ENCODE data around the gene KIAA1671. TPM values are rescaled to one million over a fixed set of nuclear protein-coding genes. Genes with fewer than 3 reads are reported as not detected.

Gene KIAA1671
- polyA plus RNA-seq, 1 donor (not counting 4 experiments of a cell fraction or from before 2014, with no cell fraction given): 17.4 TPM

- no peaks in the 10 kb centered on the region for H3K4me1 ChIP-seq (ENCODE audit: control insufficient read depth, extremely low read depth, insufficient read depth, low read length)
- H3K9ac ChIP-seq (ENCODE audit: control insufficient read depth, extremely low read depth, insufficient read depth, low read length): no peak overlapping the region
- H3K9me1 ChIP-seq (ENCODE audit: control insufficient read depth, extremely low read depth, insufficient read depth, low read length): no peaks in the 10 kb centered on the region
- H3K36me3 ChIP-seq (ENCODE audit: control insufficient read depth in 2 of 2, extremely low read depth in 1 of 2, insufficient read depth in 2 of 2, low read length in 2 of 2): peaks cover 0 to 1% of the 10 kb centered on the region in 2 experiments
- DNase-seq (ENCODE audit: low read depth, low spot score): no peak
- H3K4me3 ChIP-seq (ENCODE audit: control insufficient read depth in 2 of 3, extremely low read depth in 1 of 3, insufficient read depth in 2 of 3, low read depth in 1 of 3, low read length in 3 of 3): no peak overlapping the region
- no peak overlapping the region for H3K27ac ChIP-seq (ENCODE audit: control insufficient read depth, insufficient read depth, low read length)
- TF ChIP-seq CTCF (optimal IDR thresholded peaks at IDR 0.05 in 1 of 3, IDR thresholded peaks at IDR 0.05 in 1 of 3, conservative IDR thresholded peaks at IDR 0.05 in 1 of 3; ENCODE audit: extremely low read depth in 1 of 3, insufficient read depth in 2 of 3, low read length in 3 of 3): no peak
- TF ChIP-seq EZH2 (IDR thresholded peaks at IDR 0.05; ENCODE audit: low read length): no peak
- no peak for FAIRE-seq
- no peaks in the 10 kb centered on the region for H3K27me3 ChIP-seq (ENCODE audit: control insufficient read depth, extremely low read depth, insufficient read depth, low read length)
- no peak overlapping the region for H2AFZ ChIP-seq (ENCODE audit: control insufficient read depth, low read length)
- no peak overlapping the region for H3K4me2 ChIP-seq (ENCODE audit: control insufficient read depth, extremely low read depth, insufficient read depth, low read depth, low read length)
- H3K79me2 ChIP-seq (ENCODE audit: control insufficient read depth, insufficient read depth, low read length): no peaks in the 10 kb centered on the region
- H3K9me3 ChIP-seq (ENCODE audit: control insufficient read depth, low read depth, low read length): no peaks in the 10 kb centered on the region
- peaks cover 3% of the 10 kb centered on the region for H4K20me1 ChIP-seq (ENCODE audit: control insufficient read depth, extremely low read depth, insufficient read depth, low read length)
- dilution Hi-C loops (cut with MboI; ENCODE audit: extremely low pct_ligation_motif_present, low sequenced_read_pairs): no loop called here
Observed at GRCh38 chr22:25078591-25078990, 126.1 kb downstream of the KIAA1671 start.

GRCh38 chr22:25080855-25081254, 128.3 kb downstream of the KIAA1671 start:
- Histone ChIP-seq H3K4me3 (ENCODE audit: control insufficient read depth in 2 of 3, extremely low read depth in 1 of 3, insufficient read depth in 2 of 3, low read depth in 1 of 3, low read length in 3 of 3) (no peak overlapping the region), H3K4me1 (ENCODE audit: control insufficient read depth, extremely low read depth, insufficient read depth, low read length) (no peaks in the 10 kb centered on the region), H3K27ac (ENCODE audit: control insufficient read depth, insufficient read depth, low read length) (no peak overlapping the region), H3K27me3 (ENCODE audit: control insufficient read depth, extremely low read depth, insufficient read depth, low read length) (no peaks in the 10 kb centered on the region), H3K9me1 (ENCODE audit: control insufficient read depth, extremely low read depth, insufficient read depth, low read length) (no peaks in the 10 kb centered on the region), H3K36me3 (ENCODE audit: control insufficient read depth in 2 of 2, extremely low read depth in 1 of 2, insufficient read depth in 2 of 2, low read length in 2 of 2) (peaks cover 0 to 1% of the 10 kb centered on the region in 2 experiments), H3K9ac (ENCODE audit: control insufficient read depth, extremely low read depth, insufficient read depth, low read length) (no peak overlapping the region), H2AFZ (ENCODE audit: control insufficient read depth, low read length) (no peak overlapping the region), H3K79me2 (ENCODE audit: control insufficient read depth, insufficient read depth, low read length) (no peaks in the 10 kb centered on the region), H3K4me2 (ENCODE audit: control insufficient read depth, extremely low read depth, insufficient read depth, low read depth, low read length) (no peak overlapping the region), H4K20me1 (ENCODE audit: control insufficient read depth, extremely low read depth, insufficient read depth, low read length) (peaks cover 3% of the 10 kb centered on the region), H3K9me3 (ENCODE audit: control insufficient read depth, low read depth, low read length) (no peaks in the 10 kb centered on the region)
- no peak for DNase-seq (ENCODE audit: low read depth, low spot score)
- no peak for FAIRE-seq
- TF ChIP-seq EZH2 (IDR thresholded peaks at IDR 0.05; ENCODE audit: low read length) (no peak), CTCF (optimal IDR thresholded peaks at IDR 0.05 in 1 of 3, IDR thresholded peaks at IDR 0.05 in 1 of 3, conservative IDR thresholded peaks at IDR 0.05 in 1 of 3; ENCODE audit: extremely low read depth in 1 of 3, insufficient read depth in 2 of 3, low read length in 3 of 3) (no peak)
- dilution Hi-C loops (cut with MboI; ENCODE audit: extremely low pct_ligation_motif_present, low sequenced_read_pairs): no loop called here

Measured in keratinocyte (primary cell).